NT2/D1 (cell line): ENCODE measurements around the gene CRYBA2.

Experiments
- DNase-seq: peaks from one replicate; pipeline ENCODE4 v3.0.0-alpha.2; 2011; ENCODE audit warnings: low read depth, low spot score
- H3K27me3 ChIP-seq: 2 replicates; pipeline ENCODE4 v1.6.0; 2011; ENCODE audit warnings: mild to moderate bottlenecking; ENCODE audit not compliant: insufficient read length, insufficient read depth
- H3K36me3 ChIP-seq: 2 replicates; pipeline ENCODE4 v1.6.1; 2011; ENCODE audit warnings: mild to moderate bottlenecking, low read length, mixed read lengths; ENCODE audit not compliant: insufficient read depth, insufficient read length
- H3K4me1 ChIP-seq: 2 replicates; pipeline ENCODE4 v1.5.1; 2011; ENCODE audit not compliant: insufficient read depth, insufficient read length
- H3K4me3 ChIP-seq: 2 replicates; pipeline ENCODE4 v1.5.1; 2011; ENCODE audit warnings: low read depth; ENCODE audit not compliant: insufficient read length
- H3K9ac ChIP-seq: 2 replicates; pipeline ENCODE4 v1.6.0; 2011; ENCODE audit warnings: low read depth; ENCODE audit not compliant: insufficient read length
- H3K9me3 ChIP-seq: 2 replicates; pipeline ENCODE4 v1.5.1; 2011; ENCODE audit warnings: mild to moderate bottlenecking, low read length; ENCODE audit not compliant: insufficient read depth
- SUZ12 ChIP-seq: IDR thresholded peaks from 2 replicates; pipeline ENCODE4 v1.6.1; 2011; ENCODE audit not compliant: insufficient read length, insufficient read depth; ENCODE audit errors: extremely low read depth
- YY1 ChIP-seq: IDR thresholded peaks from 2 replicates; pipeline ENCODE4 v1.6.1; 2011; ENCODE audit not compliant: insufficient read length, insufficient read depth
- ZNF274 ChIP-seq: IDR thresholded peaks from 2 replicates; pipeline ENCODE4 v1.6.1; 2011; ENCODE audit warnings: mild to moderate bottlenecking, low read depth, low read length

CRYBA2 gene

GRCh38 chr2:218975060-218975777 lies 18.0 kb downstream of the CRYBA2 start:
- peaks cover 6% of the 10 kb centered on the region for H3K4me1 ChIP-seq
- no peak overlapping the region for H3K4me3 ChIP-seq
- TF ChIP-seq YY1 = no peak
- no peak for TF ChIP-seq ZNF274
- no peak for TF ChIP-seq SUZ12
- H3K27me3 ChIP-seq = peaks cover 69% of the 10 kb centered on the region
- no peaks in the 10 kb centered on the region for H3K36me3 ChIP-seq
- DNase-seq = no peak
- no peaks in the 10 kb centered on the region for H3K9me3 ChIP-seq
- H3K9ac ChIP-seq = no peak overlapping the region

GRCh38 chr2:218970894-218971293 lies 22.3 kb downstream of the CRYBA2 start:
- TF ChIP-seq SUZ12 = no peak
- no peak for TF ChIP-seq ZNF274
- no peak for TF ChIP-seq YY1

GRCh38 chr2:218964041-218964771 lies 29.0 kb downstream of the CRYBA2 start:
- Histone ChIP-seq H3K4me3 (no peak overlapping the region), H3K9ac (peak overlapping the region; percentile 46), H3K36me3 (no peaks in the 10 kb centered on the region), H3K4me1 (peaks cover 13% of the 10 kb centered on the region), H3K9me3 (no peaks in the 10 kb centered on the region), H3K27me3 (peaks cover 36% of the 10 kb centered on the region)
- no peak for TF ChIP-seq SUZ12
- no peak for TF ChIP-seq YY1
- TF ChIP-seq ZNF274 = no peak
- DNase-seq = no peak

More at GRCh38 chr2:218970894-218971293, 22.3 kb downstream of the CRYBA2 start:
- no peak overlapping the region for H3K9ac ChIP-seq
- peaks cover 37% of the 10 kb centered on the region for H3K27me3 ChIP-seq
- H3K36me3 ChIP-seq = no peaks in the 10 kb centered on the region
- H3K4me1 ChIP-seq = peaks cover 4% of the 10 kb centered on the region
- DNase-seq = no peak
- H3K4me3 ChIP-seq = no peak overlapping the region
- no peaks in the 10 kb centered on the region for H3K9me3 ChIP-seq

GRCh38 chr2:218963601-218964000 lies 29.6 kb downstream of the CRYBA2 start:
- DNase-seq = no peak
- Histone ChIP-seq H3K27me3 (peaks cover 42% of the 10 kb centered on the region), H3K4me1 (peaks cover 18% of the 10 kb centered on the region), H3K36me3 (no peaks in the 10 kb centered on the region), H3K9me3 (no peaks in the 10 kb centered on the region), H3K9ac (peak overlapping the region; percentile 46), H3K4me3 (peak overlapping the region; percentile 31)
- no peak for TF ChIP-seq ZNF274
- no peak for TF ChIP-seq SUZ12
- TF ChIP-seq YY1 = no peak

- Histone ChIP-seq H3K27me3 (peaks cover 45% of the 10 kb centered on the region), H3K9me3 (no peaks in the 10 kb centered on the region), H3K4me1 (peaks cover 21% of the 10 kb centered on the region), H3K9ac (no peak overlapping the region), H3K4me3 (peak overlapping the region; percentile 39), H3K36me3 (no peaks in the 10 kb centered on the region)
- DNase-seq = peak; percentile 95
- no peak for TF ChIP-seq ZNF274
- TF ChIP-seq SUZ12 = no peak
- no peak for TF ChIP-seq YY1
Observed at GRCh38 chr2:218962859-218963492, 30.2 kb downstream of the CRYBA2 start.

DNA sequence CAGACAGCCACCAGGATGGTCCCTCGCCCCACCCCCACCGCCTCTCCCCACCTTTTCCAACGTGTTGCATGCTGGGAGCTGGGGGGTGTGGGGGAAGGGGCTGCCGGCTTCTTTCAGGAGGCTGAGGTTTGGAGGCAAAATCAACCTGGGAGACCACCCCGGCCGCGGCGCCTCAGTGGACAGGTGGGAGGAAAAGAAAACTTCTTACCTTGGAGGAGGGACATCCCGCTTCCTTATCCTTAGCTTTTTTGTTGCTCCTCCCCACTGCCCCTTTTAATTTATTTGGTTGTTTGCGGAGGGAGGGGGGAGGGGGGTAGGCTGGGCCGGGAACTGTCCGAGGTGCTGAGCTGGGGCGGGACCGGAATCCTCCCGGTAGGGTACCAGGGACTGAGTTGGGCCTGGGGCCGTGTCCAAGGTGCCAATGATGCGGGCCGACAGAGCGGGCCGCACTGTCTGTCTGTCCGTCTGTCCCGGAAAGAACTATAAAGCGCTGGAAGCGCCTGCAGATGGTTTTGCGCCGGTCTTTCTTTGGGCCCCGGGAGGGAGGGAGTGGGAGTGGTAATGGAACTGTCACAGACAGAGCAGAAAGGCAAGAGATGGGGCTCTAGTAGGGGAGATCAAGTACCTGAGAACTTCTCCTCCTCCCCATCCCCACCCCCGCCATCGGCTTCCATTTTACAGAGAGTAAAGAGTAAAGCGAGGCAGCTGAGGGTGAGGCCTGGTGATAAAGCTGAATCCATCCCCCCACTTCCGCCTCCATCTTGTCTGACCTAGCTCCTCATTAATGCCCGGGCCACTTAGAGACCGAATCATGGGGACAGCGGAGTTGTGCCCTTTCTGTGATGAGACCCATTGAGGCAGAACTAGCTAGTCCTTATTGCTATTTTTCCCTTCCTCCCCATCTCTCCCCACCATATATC lies 31.3 kb downstream of the CRYBA2 start:
- peaks cover 21% of the 10 kb centered on the region for H3K4me1 ChIP-seq
- H3K9me3 ChIP-seq = no peaks in the 10 kb centered on the region
- H3K4me3 ChIP-seq = no peak overlapping the region
- peaks cover 52% of the 10 kb centered on the region for H3K27me3 ChIP-seq
- H3K36me3 ChIP-seq = no peaks in the 10 kb centered on the region
- TF ChIP-seq YY1 = no peak
- no peak for TF ChIP-seq SUZ12
- no peak for TF ChIP-seq ZNF274
- DNase-seq = no peak
- H3K9ac ChIP-seq = no peak overlapping the region
